Thymus (tissue), 14 donors: ENCODE measurements around the gene PDE4C. TPM values are rescaled to one million over a fixed set of nuclear protein-coding genes. Genes with fewer than 3 reads are reported as not detected.

Experiments
- DNase-seq, 9 donors: peaks; one replicate each; pipeline ENCODE4 v3.0.0-alpha.2; 2013; ENCODE audit warnings: low spot score in 9 of 9, low read depth in 6 of 9, missing footprints in 1 of 9
- H3K27ac ChIP-seq, 2 donors: one replicate each; pipeline ENCODE4 v1.5.1; 2013; ENCODE audit warnings: control low read depth in 1 of 2, low read depth in 1 of 2, low read length in 1 of 2, mild to moderate bottlenecking in 1 of 2, moderate library complexity in 1 of 2
- H3K27me3 ChIP-seq, 2 donors: one replicate each; pipeline ENCODE4 v1.5.1; 2013; ENCODE audit warnings: low read length in 1 of 2; ENCODE audit not compliant: control insufficient read depth in 2 of 2, insufficient read depth in 1 of 2
- H3K36me3 ChIP-seq, 2 donors: one replicate each; pipeline ENCODE4 v1.5.1; 2013; ENCODE audit warnings: low read length in 1 of 2, mild to moderate bottlenecking in 1 of 2, moderate library complexity in 1 of 2; ENCODE audit not compliant: control insufficient read depth in 2 of 2, insufficient read depth in 2 of 2
- H3K4me1 ChIP-seq, 2 donors: one replicate each; pipeline ENCODE4 v1.5.1; 2013; ENCODE audit warnings: low read length in 2 of 2; ENCODE audit not compliant: control insufficient read depth in 2 of 2, insufficient read depth in 2 of 2
- H3K4me3 ChIP-seq, 2 donors: one replicate each; pipeline ENCODE4 v1.5.1; 2013; ENCODE audit warnings: low read length in 2 of 2, control low read depth in 1 of 2, mild to moderate bottlenecking in 1 of 2
- H3K9me3 ChIP-seq, 2 donors: one replicate each; pipeline ENCODE4 v1.5.1; 2013; ENCODE audit warnings: low read length in 1 of 2, mild to moderate bottlenecking in 1 of 2; ENCODE audit not compliant: control insufficient read depth in 2 of 2, insufficient read depth in 1 of 2
- WGBS: extraction: QIAGEN DNeasy Blood & Tissue Kit; methylation state at CpG from one replicate; pipeline ENCODE4 v1.1.7; 2013; 5-methylcytosine and 5-hydroxymethylcytosine counted together
- long read RNA-seq, 10 donors: transcript quantifications; one replicate each; lab custom pipeline, GENCODE V29; 2026
- polyA plus RNA-seq: library from polyadenylated mRNA; stranded (reverse); fragments of 200-250 nt; gene quantifications from one replicate; pipeline ENCODE4 v1.2.3, GENCODE V29; 2013
- total RNA-seq: library from RNA; stranded (reverse); fragments of 120-200 nt; gene quantifications from one replicate; pipeline ENCODE4 v1.2.4, GENCODE V29; 2013
- donor health status: healthy.

Gene PDE4C
- 0.05 TPM for total RNA-seq
- polyA plus RNA-seq, result 0.34 TPM
- long read RNA-seq, donor 1, result 0 reads
- long read RNA-seq, donor 2, result 0 reads
- long read RNA-seq, donor 3, result 0 reads
- long read RNA-seq, donor 4, result 0 reads
- long read RNA-seq, donor 5, result 0 reads
- long read RNA-seq, donor 6, result 0 reads
- long read RNA-seq, donor 7, result 0 reads
- long read RNA-seq, donor 8, result 0 reads
- long read RNA-seq, donor 9, result 0 reads
- long read RNA-seq, donor 10, result 0 reads

DNA sequence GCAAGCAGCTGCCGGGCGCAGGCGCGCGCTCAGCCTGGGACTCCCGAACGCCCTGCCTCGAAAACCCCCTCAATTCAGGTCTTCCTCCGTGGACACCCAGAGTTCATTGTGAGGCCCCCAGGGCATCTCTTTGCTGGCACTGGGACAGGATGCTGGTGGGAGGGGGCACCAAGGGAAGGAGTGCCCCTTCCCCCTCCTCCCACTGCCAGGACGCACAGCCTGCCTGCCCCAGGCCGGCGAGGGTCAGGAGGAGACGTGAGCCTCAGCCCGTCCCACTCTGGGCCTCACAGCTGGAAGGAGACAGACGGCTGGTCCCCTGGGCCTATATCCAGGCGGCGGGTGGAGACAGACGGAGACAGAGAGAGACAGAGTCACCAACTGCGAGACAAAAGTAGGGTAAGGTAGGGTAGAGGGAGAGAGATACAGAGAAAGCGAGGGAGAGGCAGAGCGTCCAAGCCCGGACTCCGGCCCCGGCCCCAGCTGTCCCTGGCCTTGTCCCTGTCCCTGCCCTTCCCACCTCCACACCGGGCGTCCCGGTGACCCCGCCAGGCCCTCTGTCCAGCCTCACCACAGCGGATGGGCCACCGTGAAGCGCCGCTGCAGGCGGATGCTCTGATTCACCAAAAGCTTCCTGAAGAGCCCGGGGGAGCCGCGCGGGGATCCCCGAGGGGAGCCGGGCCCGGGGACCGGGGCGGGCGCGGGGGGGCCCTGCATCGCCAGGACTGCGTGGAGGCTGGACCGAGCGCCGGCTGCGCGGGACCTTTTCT, at the start of gene PDE4C:
PDE4C (minus strand) TSS at position 737 of the 767 bp plus-strand sequence; CDS start at position 714, 23 bp downstream.
- Histone ChIP-seq H3K4me3 (no peak within 1 kb of the TSS), H3K27ac (peak within 1 kb of the TSS in 1 of 2 donors; percentile 2), H3K4me1 (peaks cover 0 to 13% of the 10 kb centered on the region in 2 donors), H3K27me3 (peaks cover 57 to 87% of the 10 kb centered on the region in 2 donors), H3K9me3 (peaks cover 1 to 4% of the 10 kb centered on the region in 2 donors), H3K36me3 (no peaks in the 10 kb centered on the region)
- no peak for DNase-seq
- WGBS, result 5% methylated on average over 51 of the region's 51 CpGs

DNA sequence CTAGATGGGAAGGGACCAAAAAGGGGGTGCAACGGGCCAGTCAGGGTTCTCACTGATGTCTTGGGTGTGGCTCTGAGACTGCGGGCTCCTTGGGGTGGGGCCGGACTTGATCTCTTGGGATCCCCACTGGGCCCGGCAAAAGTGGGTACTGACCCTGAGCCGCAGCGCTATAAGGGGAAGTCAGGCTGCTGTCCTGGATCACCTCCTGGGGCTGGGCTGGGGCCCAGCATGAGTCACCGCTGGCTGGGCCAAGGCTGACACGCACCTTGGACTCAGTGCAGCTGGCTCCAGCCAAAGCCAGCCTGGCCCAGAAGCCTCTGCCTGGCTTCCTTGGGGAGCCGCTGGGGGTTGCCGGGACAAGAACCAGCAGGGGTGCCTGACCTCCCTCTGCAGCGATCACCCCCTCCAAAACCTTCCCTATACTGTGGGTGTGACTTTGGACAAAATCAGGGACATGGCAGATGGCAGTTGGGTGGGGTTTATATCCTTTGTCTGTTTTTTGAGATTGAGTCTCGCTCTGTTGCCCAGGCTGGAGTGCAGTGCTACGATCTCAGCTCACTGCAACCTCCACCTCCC, 48.6 kb upstream of the PDE4C start:
- DNase-seq, result no peak
- no peaks in the 10 kb centered on the region for H3K27me3 ChIP-seq
- peaks cover 0 to 9% of the 10 kb centered on the region in 2 donors for H3K9me3 ChIP-seq
- H3K4me3 ChIP-seq, result no peak overlapping the region
- H3K4me1 ChIP-seq, result peaks cover 3 to 33% of the 10 kb centered on the region in 2 donors
- H3K27ac ChIP-seq, result peak overlapping the region in 1 of 2 donors; percentile 20
- 93% methylated on average over 13 of the region's 13 CpGs for WGBS
- peaks cover 20 to 34% of the 10 kb centered on the region in 2 donors for H3K36me3 ChIP-seq

DNA sequence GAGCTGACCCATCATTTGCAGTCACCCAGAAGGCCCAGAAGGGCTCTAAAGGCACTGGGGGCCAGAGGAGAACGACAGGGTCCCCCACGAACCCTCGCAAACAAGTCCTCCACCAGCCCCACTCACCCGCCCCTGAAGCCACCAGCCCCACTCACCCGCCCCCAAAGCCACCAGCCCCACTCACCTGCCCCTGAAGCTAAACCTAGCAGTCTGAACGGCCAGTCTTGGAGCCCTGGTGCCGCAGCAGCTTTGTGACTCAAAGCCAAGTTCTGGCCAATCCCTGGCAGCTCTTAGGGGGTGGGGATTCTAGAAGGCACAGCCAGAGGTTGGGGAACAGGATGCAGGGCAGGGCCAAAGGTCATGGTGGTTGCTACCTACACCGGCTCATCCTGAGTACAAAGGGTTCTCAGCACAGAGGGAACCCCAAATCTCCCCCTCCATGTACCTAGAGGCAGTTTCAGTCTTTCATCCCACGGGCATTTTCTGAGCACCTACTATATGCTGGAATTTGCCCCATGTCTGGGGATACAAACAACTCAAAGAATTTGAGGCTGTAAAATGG, 48.1 kb upstream of the PDE4C start, which contains the start of gene IQCN:
IQCN (minus strand) TSS at position 234 of the 562 bp plus-strand sequence. CDS start 4,974 bp downstream, outside the sequence.
- Histone ChIP-seq H3K27me3 (no peaks in the 10 kb centered on the region), H3K36me3 (peaks cover 20 to 34% of the 10 kb centered on the region in 2 donors), H3K9me3 (peaks cover 0 to 9% of the 10 kb centered on the region in 2 donors), H3K4me3 (no peak within 1 kb of the TSS), H3K4me1 (peaks cover 3 to 33% of the 10 kb centered on the region in 2 donors), H3K27ac (peak within 1 kb of the TSS in 1 of 2 donors; percentile 20)
- no peak for DNase-seq
- WGBS, result 87% methylated on average over 9 of the region's 9 CpGs

- Histone ChIP-seq H3K36me3 (peaks cover 17 to 28% of the 10 kb centered on the region in 2 donors), H3K4me1 (peaks cover 2 to 26% of the 10 kb centered on the region in 2 donors), H3K4me3 (no peak overlapping the region), H3K9me3 (peaks cover 0 to 9% of the 10 kb centered on the region in 2 donors), H3K27me3 (no peaks in the 10 kb centered on the region), H3K27ac (no peak overlapping the region)
- no peak for DNase-seq
- 95% methylated on average over 13 of the region's 13 CpGs for WGBS
Measured at GRCh38 chr19:18273561-18274218, 47.5 kb upstream of the PDE4C start.

- no peak overlapping the region for H3K27ac ChIP-seq
- H3K27me3 ChIP-seq, result no peaks in the 10 kb centered on the region
- peaks cover 0 to 18% of the 10 kb centered on the region in 2 donors for H3K4me1 ChIP-seq
- H3K4me3 ChIP-seq, result no peak overlapping the region
- 90% methylated on average over 6 of the region's 6 CpGs for WGBS
- H3K9me3 ChIP-seq, result peaks cover 2 to 9% of the 10 kb centered on the region in 2 donors
- H3K36me3 ChIP-seq, result peaks cover 16 to 27% of the 10 kb centered on the region in 2 donors
- DNase-seq, result no peak
Measured at GRCh38 chr19:18271433-18271841, 45.2 kb upstream of the PDE4C start.

- H3K4me1 ChIP-seq, result peaks cover 0 to 8% of the 10 kb centered on the region in 2 donors
- H3K36me3 ChIP-seq, result peaks cover 8 to 21% of the 10 kb centered on the region in 2 donors
- WGBS, result 94% methylated on average over 9 of the region's 9 CpGs
- DNase-seq, result no peak
- peaks cover 2 to 9% of the 10 kb centered on the region in 2 donors for H3K9me3 ChIP-seq
- H3K4me3 ChIP-seq, result no peak overlapping the region
- no peaks in the 10 kb centered on the region for H3K27me3 ChIP-seq
- no peak overlapping the region for H3K27ac ChIP-seq
Measured at GRCh38 chr19:18270326-18270725, 44.1 kb upstream of the PDE4C start.

- Histone ChIP-seq H3K4me3 (no peak overlapping the region), H3K9me3 (peaks cover 2 to 9% of the 10 kb centered on the region in 2 donors), H3K4me1 (no peaks in the 10 kb centered on the region), H3K27ac (no peak overlapping the region), H3K36me3 (peaks cover 8 to 15% of the 10 kb centered on the region in 2 donors), H3K27me3 (no peaks in the 10 kb centered on the region)
- 93% methylated on average over 2 of the region's 2 CpGs for WGBS
- DNase-seq, result no peak
Measured at GRCh38 chr19:18269070-18269723, 43.0 kb upstream of the PDE4C start.
